CD4-positive, alpha-beta T cell treated with Interleukin-4 for 4 hours (primary cell): ENCODE results near the gene PERP.
A peak's percentile ranks its signal among the peaks of the same experiment; 100 is the strongest.
"Not testable (repeated sequence)": the region's sequence is repeated elsewhere in the genome, so short reads cannot be mapped to it uniquely, and the experiment has no call there.

Experiments
- DNase-seq: peaks from one replicate; pipeline ENCODE4 v3.0.0-alpha.2; 2020

Gene PERP

DNA sequence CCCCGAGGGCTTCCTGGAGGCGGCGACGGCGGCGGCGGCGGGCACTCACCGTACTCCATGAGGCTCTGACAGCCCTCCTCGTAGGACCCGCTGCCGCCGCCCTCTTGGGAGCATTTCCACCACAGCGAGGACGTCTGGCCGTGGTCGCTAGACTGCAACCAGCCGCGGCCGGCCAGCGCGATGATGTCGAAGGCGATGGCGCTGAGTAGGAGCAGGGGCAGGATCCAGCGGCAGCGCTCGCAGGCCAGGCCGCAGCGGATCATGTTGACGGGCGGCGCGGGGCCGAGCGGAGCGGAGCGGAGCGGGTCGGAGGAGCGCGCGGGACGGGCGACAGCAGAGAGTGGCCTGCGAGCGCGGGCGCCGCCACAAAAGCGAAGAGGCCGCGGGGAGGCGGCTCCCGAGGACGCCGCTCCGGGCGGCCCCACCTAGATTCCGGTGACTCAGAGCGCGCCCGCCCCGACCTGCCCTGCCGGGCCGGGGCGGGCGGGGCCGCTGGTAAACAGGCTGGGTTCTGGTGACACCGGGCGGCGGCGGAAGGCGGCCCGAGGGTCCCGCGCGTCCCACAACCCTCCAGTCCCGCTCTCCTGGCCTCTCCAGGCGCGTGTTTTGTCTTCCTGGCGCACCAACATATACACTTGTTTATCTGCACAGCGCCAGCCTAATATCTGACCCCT lies at the start of gene PERP:
PERP (minus strand) TSS at position 342 of the 674 bp plus-strand sequence; CDS start at position 263, 79 bp downstream.
- peak; percentile 75 for DNase-seq

DNA sequence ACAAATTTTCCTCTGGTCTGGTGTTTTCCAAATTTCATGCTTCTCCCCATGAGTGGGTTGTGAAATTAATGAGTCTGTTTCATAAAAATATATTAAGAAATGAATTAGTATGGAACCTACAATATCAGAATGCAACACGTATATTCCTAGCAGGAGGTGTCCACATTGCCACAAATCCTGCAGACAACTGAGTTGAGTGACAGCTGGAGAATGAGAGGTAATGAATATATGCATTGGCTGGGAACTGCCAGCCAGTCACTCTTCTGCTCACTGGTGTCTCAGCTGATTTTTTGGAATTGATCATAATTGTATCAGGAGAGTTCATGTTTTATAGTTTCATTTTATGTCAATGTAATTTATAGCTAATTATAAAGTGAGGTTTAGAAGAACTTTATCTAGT lies 48.2 kb upstream of the PERP start:
- no peak for DNase-seq

DNA sequence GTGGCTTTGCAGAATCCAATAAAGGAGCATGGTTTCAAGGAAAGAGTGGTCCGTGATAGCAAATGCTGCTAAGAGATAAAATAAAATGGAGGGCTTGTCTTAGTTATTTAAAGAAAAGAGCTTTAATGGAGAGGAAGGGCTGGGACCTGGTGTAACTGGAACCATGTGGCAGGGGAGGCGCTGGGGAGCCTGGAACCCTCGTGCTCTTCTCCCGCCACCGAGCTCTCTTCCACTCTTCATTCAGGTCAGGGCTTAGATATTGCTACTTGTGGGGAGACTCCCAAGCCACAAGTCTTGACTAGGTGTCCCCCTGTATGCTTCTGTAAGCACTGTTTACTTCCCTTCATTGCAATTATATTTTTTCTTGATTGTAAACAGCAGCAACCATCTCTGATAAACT lies 39.3 kb upstream of the PERP start:
- DNase-seq = no peak

DNA sequence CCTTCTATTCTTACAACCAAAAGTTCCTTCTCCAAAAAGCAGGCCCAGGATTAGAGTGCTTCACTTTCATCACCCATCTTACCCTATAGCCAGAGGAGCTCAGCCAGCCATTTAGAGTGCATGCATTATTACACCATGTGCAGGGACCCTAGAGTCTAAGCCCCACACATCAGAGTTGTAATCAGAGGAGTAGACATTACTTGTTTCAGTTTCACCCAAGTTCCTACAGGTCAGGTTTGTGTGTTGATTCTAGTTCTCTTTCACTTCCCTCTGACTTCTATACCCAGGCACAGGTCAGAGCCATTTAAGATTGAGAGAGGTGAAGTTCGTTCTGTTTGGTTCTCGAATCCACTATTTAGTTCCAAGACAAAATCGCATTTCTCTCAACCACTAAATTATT lies 38.2 kb upstream of the PERP start:
- no peak for DNase-seq

DNA sequence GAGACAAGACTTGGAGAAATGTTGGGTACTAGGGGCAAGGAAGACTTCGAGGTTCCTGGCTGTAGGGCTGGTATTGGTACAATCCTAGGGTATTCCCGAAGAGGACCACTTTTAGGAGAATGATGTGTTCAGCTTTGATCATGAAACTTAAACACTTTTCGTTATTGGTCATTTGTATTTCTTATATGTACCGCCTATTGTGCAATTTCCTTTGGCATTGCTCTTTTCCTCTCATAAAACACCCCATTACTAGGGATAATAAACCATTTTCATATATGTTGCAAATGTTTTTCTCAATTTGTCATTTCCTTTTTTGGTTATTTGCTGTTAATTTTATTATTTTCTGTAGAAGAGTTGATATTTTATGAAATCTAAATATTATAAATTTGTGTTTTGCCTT lies 35.6 kb upstream of the PERP start:
- DNase-seq = no peak

DNA sequence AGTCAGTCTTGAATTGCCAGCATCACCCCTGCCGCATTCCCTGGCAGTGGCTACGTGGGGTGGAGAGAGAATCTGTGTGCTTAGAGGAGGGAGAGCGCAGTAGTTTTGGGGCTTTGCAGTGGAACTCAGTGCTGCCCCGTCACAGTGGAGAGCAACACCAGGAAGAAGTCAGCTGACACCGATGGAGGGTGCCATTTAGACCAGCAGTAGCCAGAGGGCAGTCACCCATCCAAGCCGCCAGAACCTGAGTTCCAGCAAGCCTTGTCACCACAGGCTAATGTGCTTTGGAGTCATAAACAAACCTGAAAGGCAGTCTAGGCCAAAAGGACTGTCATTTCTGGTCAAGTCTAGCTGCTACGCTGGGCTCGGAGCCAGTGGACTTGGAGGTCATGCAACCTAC lies 22.0 kb upstream of the PERP start:
- DNase-seq = no peak

DNA sequence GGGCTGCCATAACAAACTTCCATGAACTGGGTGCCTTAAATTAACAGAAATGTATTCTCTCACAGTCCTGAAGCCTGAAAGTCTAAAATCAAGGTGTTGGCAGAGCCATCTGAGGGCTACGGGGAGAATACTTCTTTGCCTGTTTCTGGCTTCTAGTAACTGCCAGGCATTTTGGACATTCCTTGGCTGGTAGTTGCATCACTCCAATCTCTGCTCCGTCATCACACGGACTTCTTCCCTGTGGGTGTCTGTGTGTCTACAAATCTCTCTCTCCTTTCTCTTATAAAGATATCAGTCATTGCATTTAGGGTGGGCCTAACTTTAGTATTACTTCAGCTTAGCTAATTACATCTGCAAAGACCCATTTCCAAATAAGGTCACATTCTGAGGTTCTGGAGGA lies 20.9 kb upstream of the PERP start:
- DNase-seq = no peak

DNA sequence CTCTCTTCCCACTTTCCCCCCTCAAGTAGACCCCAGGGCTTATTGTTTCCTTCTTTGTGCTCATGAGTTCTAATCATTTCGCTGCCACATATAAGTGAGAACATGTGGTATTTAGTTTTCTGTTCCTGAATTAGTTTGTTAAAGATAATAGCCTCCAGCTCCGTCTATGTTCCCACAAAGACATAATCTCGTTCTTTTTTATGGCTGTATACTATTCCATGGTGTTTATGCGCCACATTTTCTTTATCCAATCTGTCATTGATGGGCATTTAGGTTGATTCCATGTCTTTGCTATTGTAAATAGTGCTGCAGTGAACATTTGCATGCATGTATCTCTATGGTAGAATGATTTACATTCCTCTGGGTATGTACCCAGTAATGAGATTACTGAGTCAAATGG lies 16.9 kb upstream of the PERP start:
- DNase-seq = no peak

DNA sequence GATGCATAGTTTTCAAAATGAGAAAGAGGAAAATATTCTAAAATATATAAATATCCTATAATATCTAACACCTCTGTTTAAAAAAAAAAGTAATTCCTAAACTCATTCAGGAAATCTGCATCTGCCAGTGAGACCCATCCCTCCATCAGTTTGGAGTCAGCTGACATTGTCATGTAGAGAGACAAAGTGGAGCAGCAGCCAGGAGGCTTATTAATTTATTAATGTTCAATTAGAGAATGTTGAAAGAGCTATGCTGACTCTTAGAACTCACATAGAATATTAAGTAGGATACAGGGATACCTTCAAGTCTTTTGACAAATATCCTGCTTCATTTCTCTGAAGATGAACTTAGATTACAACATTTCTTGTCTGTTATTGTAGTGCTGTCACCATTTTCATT lies 12.8 kb upstream of the PERP start:
- no peak for DNase-seq

DNA sequence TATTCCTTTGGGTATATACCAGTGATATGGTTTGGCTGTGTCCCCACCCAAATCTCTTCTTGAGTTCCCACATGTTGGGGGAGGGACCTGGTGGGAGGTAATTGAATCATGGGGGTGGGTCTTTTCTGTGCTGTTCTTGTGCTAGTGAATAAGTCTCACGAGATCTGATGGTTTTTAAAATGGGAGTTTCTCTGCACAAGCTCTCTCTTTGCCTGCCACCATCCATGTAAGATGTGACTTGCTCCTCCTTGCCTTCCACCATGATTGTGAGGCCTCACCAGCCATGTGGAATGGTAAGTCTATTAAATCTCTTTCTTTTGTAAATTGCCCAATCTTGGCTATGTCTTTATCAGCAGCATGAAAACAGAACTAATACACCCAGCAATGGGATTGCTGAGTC lies 12.0 kb upstream of the PERP start:
- not testable (repeated sequence) for DNase-seq

DNA sequence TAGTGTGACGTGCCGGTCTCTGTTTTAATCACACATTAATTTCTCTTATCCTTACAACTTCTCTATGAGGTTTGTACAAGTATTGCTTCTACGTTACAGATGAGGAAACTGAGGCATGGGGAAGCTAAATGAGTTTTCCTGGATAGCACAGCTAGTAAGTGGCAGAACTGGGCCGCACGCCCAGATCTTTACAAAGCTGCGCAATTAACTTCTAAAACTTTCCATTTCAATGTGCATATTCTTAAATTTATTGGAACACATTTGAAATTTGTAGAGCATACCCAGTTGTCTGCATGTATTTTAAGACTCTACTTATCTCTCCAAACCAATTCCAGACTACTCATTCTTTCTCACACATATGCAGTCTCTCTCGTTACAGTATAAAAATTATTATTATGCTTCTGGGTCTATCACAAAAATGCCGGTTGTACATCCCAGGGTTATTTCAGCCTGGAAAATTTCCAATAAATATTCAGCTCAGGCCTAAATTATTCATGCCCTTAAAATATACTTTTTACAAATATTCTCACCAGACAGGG lies 10.2 kb upstream of the PERP start:
- DNase-seq = no peak

DNA sequence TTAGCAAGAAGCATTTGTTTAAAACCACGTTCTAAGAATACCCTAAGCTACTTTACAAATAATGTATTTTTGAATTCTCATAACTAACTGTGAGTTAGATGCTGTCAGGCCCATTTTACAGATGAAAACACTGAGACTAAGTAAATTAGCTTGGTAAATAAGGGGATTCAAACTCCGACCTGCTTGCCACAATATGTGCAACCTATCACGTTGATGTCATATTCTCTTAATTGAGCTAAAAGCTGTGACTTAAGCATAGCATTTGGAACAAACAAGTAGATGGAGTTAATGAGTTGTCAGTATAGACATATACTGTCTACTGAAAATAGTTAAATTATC lies 9.4 kb upstream of the PERP start:
- no peak for DNase-seq

DNA sequence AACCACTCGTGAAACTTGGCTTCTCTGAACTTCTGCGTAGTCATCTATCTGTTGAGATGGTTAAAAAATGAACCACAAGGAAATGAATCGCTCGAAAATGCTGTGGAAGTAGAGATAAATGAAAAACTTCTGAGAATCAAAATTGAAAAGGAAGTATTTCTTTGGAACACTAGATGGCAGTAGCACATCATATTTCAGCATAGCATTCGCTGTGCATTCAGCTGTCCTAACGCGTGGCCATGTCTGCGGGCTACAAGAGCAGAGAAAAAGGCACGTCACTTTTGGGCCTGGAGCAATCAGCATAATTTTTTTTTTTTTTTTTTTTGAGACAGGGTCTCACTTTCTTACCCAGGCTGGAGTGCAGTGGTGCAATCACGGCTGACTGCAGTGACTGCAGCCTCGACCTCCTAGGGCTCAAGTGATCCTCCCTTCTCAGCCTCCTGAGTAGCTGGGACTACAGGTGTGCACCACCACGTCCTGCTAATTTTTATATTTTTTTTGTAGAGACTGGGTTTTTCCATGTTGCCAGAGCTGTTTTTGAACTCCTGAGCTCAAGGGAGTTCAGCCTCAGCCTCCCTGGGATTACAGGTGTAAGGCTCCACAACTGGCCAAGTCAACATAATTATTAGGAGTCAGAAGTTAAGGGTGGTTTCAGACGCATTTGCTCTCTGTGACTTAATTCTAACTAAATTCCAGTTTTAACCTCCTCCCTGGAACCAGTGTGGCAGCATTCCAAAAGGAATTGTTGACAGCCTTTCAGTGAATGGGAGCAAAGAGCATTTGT lies 8.8 kb upstream of the PERP start:
- peak; percentile 64 for DNase-seq

DNA sequence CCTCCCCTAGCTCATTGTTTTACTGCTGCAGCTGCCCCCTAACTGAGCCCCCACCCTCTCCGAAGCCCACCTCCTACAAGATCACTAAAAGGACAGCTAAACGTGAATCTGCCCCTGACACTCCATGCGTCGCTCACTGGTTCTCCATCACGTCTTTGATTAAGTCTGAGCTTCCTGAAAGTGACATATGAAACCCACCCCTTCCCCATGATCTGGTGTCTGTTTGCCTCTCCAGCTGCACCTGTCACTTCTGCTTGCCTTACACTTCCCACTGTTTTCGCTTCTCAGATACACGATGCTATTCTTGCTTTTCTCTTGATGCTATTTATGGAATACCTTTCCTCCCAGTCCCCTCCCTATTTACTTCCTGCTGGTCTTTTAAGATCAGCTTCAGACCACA lies 8.0 kb upstream of the PERP start:
- DNase-seq = no peak

DNA sequence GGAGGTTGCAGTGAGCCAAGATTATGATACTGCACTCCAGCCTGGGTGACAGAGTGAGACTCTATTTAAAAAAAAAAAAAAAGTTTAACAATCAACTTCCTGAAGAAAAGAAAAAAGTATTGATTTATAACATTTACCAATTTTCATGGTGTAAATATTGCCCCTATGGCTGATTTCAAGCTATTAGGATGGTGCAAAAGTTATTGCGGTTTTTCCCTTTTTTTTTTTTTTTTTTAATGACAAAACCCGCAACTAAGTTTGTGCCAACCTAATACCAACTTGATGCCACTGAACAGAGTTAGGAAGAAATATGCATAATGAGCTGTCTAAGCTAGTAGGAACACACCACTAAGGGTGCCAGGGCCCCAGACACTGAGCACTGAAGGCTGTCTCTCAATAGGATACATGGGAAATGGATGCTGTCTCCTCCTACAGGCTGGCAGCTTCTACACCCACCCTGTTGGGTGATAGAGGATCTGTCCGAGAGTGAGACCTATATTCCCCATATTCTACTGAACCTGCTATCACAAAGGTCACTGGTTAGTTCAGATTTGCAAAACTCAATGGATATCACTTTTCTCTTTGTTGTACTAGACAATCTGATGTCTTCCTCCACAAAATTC lies 6.5 kb upstream of the PERP start:
- DNase-seq = no peak

DNA sequence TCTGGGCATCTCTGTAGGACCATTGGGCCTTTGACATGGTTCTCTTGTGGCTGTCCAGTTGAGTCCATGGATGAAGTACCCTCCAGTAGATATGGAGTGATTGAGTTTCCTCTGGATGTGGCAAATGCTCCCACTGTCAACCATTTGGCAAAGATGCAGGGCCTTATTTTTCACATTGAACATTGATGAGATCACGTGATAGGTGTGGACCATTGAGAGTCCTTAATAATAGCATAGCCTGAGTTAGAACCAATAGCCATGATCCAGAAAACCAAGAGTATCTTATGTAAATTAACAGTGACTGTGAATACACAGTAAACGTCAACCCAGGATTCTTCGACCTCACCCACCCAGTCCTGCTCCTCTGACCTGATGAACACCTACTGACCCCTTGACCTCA lies 3.0 kb upstream of the PERP start:
- DNase-seq = no peak

DNA sequence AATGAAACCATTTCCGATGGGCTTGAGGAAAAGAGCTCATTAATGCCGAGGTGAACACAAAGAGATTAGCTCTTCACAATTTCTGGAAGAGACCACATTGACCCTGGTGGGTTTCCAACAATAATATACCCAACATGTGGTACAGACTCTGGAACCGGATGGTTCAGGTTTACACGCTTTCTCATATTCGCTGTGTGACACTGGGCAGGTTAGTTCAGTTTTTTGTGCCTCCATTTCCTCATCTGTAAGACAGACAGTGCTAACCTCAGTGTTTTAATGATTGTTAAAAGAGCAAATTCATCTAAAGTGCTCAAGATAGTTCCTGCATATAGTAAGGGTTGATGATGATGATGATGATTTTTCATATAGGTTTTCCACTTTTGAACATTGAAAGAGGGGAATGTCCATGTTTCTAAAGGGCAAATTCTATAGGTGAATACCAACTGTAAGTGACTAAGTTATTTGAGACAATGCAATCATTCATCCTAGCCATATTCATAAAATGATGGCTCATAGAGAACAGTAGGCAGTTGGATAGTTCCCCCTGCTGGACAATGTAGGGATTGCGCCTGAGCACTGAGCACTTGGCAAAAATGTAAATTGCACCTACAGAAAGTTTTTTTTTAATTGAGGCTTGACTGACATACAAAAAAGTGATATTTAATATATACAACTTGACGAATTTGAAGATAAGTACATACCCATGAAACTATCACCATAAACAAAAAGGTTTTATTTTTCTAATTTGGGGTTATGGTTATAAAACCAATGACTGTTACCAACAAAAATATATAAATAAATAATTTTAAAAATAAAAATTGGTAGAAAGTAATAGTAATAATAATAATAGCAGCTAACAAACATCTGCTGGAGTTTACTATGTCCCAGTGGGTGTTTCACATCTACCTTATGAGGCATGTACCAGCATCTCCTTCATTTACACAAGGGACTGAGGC lies 2.1 kb upstream of the PERP start:
- peak; percentile 82 for DNase-seq

DNA sequence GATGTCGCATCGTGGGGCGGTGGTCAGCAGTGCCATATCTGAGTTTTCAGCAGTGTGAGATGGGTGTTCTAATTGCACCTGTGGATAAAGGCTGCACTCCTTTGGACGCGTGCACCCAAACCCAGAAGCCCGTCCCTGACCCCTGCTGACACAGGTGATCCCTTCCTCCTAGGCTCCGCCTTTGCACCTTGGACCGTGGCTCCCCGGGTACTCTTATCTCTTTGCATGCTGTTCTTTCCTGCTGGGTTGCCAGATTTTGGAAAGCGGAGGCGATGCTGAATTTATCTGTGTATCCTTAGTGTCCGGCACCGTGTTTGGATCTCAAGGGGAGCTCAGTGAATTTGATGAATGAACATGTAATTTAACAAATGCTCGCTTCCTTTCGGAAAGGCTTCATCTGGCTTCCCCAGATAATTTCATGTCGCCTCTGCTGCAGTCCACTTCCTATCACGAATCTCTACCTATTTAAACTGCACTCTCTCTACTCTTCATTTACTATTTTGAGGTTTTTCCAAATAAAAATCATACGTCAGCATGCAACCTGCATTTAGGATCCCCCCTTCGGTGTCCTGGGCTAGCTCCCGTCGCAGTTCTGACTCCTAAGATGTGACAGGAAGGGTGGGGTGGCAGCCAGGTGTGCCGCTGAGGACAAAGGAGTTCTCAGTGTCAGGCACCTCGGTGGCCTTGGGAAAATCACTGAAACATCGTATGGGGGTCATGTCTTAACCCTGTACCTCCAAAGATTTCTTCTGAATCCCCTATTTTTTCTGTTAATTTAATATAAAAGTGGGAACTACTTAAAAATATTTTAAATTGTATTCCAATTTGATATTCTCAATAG lies 753 bp upstream of the PERP start:
- no peak for DNase-seq

DNA sequence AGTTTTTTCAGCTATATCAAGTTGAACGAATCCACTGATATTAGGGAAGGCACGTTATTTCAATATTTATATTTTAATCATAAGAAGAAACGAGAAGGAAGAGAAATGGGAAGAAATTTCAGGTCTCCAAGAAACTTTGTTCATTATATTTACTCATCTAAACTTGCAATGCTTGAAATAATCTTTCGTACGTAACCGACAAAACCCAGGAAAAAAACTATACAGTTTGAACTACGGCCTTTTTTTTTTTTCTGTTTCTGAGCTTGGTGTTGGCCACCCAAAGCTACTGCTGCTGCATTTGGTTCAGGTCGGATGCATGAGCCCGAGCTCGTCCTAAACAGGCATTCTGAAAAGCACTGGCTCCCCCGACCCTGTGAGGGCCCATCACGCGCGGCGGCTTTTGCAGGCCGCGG lies 548 bp downstream of the PERP start:
- DNase-seq = no peak

DNA sequence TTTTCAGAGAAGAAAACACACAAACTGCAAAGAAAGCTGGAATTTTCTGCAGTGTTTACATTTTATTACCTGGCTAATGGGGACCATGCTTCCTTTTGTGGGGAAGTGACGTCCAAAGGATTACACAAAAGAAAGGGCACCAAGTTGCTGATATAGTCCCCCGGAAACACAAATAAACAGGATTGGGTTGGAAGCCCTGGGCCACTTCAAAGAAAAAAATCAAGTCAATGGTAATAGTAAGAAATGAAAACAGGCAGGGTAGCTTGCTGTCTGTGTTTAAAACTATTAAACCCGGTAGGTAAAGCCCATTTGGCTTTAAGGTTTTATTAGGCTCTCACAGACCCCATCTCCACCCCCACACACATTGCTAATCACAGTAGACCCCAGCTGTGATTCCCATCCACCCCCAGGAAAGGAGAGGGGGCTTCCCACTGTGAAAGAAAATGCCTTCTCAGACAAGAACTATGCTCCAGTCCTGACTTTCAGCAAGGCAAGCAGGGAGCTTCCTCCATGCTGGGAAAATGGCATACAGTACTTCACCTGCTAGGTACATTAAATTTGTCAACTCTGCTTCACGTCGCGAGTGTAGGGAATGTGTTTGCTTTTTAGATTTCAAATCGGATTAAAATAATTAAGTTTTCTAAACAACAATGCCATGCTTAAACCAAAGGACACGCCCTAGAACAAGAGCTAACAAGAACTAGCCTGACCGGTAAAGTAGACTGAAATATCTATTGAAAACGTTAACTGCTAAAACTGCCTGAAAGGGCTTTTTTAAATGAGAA lies 1.1 kb downstream of the PERP start:
- DNase-seq = no peak

DNA sequence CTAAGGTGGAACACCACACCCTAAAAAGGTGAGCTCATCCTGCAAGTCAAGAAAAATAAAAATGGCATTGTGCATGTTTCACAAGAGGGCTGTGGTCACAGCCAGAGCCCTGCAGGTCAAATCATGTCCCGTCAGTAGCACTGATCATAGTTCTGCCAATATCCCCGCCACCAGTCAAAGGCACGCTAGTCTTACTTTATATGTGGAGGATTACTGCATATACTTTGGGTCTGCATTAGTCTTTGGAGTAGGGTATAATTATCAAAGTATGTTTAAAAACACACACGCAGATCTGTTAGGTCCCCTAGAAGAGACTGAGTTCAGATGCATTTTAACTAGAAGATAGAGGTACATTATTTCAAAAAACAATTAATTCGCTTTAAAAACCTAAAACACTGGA lies 1.8 kb downstream of the PERP start:
- no peak for DNase-seq
